ENCODE measurements around the gene WBP1. TPM values are rescaled to one million over a fixed set of nuclear protein-coding genes. Genes with fewer than 3 reads are reported as not detected.
A peak's percentile ranks its signal among the peaks of the same experiment; 100 is the strongest.

WBP1 gene
- total RNA-seq, 1 donor from 2014 or later = 32.6 TPM

DNA sequence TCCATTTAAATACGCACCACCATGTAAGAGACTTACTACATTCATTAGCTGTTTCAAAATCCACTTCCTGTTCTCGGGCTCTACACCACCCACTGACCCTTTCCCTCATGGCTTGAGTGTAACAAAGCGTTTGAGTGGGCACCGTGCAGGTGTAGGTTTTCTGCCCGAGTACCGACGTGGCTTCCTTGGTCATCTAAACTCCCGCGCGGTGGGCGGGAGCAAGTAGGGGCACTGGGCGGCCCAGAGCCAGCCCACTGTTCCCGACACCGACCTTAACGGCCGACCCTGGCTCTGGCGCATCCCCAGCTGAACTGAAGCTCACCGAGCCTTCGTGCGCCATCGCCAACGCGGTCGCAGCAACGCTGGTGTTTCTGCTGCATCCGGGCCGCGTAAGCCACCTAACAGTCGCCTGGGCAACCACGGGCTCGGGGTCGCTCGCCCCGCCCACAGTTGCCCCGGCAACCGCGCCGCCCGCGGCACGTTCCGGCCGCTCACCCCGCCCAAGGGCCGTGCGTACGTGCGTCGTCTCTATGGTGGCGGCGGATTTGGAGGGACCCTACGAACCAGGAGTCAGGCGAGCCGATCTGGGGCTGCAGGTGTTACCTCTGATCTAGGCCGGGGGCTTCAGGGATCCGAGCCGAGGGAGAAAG, 36.9 kb upstream of the WBP1 start, which contains the start of the genes C2orf81 and WDR54:
Gene C2orf81, minus strand, starts transcription at position 399 of the 650 bp plus-strand sequence. Its CDS starts 59 bp downstream, at position 340.
Gene WDR54, plus strand, starts transcription at position 510 of the 650 bp plus-strand sequence. CDS start 424 bp downstream, outside the sequence.
- peak within 1 kb of the TSS; percentile 98 for H3K4me3 Mint-ChIP-seq
- intact Hi-C loops (cut with micrococcal nuclease) = loop anchor here (1.0 to 10.0 kb wide), 7 partner anchors 19 to 233 kb away; partner anchors contain the start of genes AUP1, HTRA2, INO80B and SEMA4F
- H3K27me3 Mint-ChIP-seq (ENCODE audit: insufficient read depth) = no peaks in the 10 kb centered on the region
- DNase-seq (ENCODE audit: low spot score) = peak; percentile 95
- no peaks in the 10 kb centered on the region for H3K9me3 Mint-ChIP-seq
- H3K36me3 Mint-ChIP-seq (ENCODE audit: low read depth) = peaks cover 17% of the 10 kb centered on the region
- peak within 1 kb of the TSS; percentile 99 for H3K27ac Mint-ChIP-seq
- peaks cover 35% of the 10 kb centered on the region for H3K4me1 Mint-ChIP-seq (ENCODE audit: low read depth)

DNA sequence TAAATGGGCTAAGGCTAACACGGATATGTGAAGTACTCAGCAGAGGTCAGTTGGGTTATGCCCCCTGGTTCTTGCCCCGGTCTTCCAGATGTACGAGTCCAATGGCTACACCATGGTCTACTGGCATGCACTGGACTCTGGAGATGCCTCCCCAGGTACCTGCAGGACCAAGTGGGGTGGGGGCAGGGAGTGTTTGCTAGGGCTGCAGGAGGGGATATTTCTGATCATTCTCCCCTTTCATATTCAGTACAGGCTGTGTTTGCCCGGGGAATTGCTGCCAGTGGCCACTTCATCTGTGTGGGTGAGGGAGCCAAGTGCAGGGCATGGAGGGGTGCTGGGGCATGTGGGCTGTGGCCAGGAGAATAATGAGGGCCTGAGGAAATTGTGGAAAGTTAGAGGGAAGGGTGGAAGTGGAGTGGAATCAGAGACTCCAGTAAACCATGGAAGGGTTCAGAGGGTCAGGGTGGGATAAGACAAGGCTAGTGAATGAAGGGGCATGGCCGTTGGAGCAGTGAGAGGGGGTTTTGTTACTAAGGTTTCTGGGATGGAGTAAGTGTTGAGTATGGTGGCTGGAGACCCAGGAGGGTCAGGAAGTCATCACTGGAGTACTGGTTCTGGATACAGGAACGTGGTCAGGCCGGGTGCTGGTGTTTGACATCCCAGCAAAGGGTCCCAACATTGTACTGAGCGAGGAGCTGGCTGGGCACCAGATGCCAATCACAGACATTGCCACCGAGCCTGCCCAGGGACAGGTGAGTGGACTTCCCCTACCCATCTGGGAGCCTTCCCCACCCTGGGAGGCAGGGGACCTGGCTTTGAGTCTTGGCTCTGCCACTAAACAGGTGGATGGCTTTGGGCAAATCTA, 34.8 kb upstream of the WBP1 start:
- no peaks in the 10 kb centered on the region for H3K9me3 Mint-ChIP-seq
- H3K27me3 Mint-ChIP-seq (ENCODE audit: insufficient read depth) = no peaks in the 10 kb centered on the region
- H3K4me1 Mint-ChIP-seq (ENCODE audit: low read depth) = peaks cover 29% of the 10 kb centered on the region
- H3K27ac Mint-ChIP-seq = peak overlapping the region; percentile 49
- no peak for DNase-seq (ENCODE audit: low spot score)
- intact Hi-C loops (cut with micrococcal nuclease) = loop anchor here (10.0 kb wide), 1 partner anchor 231 kb away; the partner anchor contains the start of gene SEMA4F
- H3K4me3 Mint-ChIP-seq = peak overlapping the region; percentile 98
- peaks cover 25% of the 10 kb centered on the region for H3K36me3 Mint-ChIP-seq (ENCODE audit: low read depth)

- Mint-ChIP-seq H3K36me3 (ENCODE audit: low read depth) (peaks cover 25% of the 10 kb centered on the region), H3K4me1 (ENCODE audit: low read depth) (peaks cover 29% of the 10 kb centered on the region), H3K9me3 (no peaks in the 10 kb centered on the region), H3K27me3 (ENCODE audit: insufficient read depth) (no peaks in the 10 kb centered on the region), H3K27ac (no peak overlapping the region), H3K4me3 (no peak overlapping the region)
- intact Hi-C loops (cut with micrococcal nuclease) = loop anchor here (10.0 kb wide), 1 partner anchor 230 kb away; the partner anchor contains the start of gene SEMA4F
- DNase-seq (ENCODE audit: low spot score) = no peak
These were observed 33.9 kb upstream of the WBP1 start for GRCh38 chr2:74424139-74424992.

GRCh38 chr2:74424995-74425406, 33.2 kb upstream of the WBP1 start:
- intact Hi-C loops (cut with micrococcal nuclease) = loop anchor here (10.0 kb wide), 1 partner anchor 230 kb away; the partner anchor contains the start of gene SEMA4F
- H3K27ac Mint-ChIP-seq = no peak overlapping the region
- DNase-seq (ENCODE audit: low spot score) = no peak

GRCh38 chr2:74425523-74425922, 32.7 kb upstream of the WBP1 start:
- peaks cover 25% of the 10 kb centered on the region for H3K36me3 Mint-ChIP-seq (ENCODE audit: low read depth)
- H3K27ac Mint-ChIP-seq = no peak overlapping the region
- H3K9me3 Mint-ChIP-seq = no peaks in the 10 kb centered on the region
- no peak for DNase-seq (ENCODE audit: low spot score)
- no peaks in the 10 kb centered on the region for H3K27me3 Mint-ChIP-seq (ENCODE audit: insufficient read depth)
- intact Hi-C loops (cut with micrococcal nuclease) = loop anchor here (10.0 kb wide), 1 partner anchor 229 kb away; the partner anchor contains the start of gene SEMA4F
- no peak overlapping the region for H3K4me3 Mint-ChIP-seq
- H3K4me1 Mint-ChIP-seq (ENCODE audit: low read depth) = peaks cover 20% of the 10 kb centered on the region

More at GRCh38 chr2:74424995-74425406, 33.2 kb upstream of the WBP1 start:
- H3K27me3 Mint-ChIP-seq (ENCODE audit: insufficient read depth) = no peaks in the 10 kb centered on the region
- peaks cover 25% of the 10 kb centered on the region for H3K4me1 Mint-ChIP-seq (ENCODE audit: low read depth)
- no peaks in the 10 kb centered on the region for H3K9me3 Mint-ChIP-seq
- H3K36me3 Mint-ChIP-seq (ENCODE audit: low read depth) = peaks cover 25% of the 10 kb centered on the region
- no peak overlapping the region for H3K4me3 Mint-ChIP-seq

DNA sequence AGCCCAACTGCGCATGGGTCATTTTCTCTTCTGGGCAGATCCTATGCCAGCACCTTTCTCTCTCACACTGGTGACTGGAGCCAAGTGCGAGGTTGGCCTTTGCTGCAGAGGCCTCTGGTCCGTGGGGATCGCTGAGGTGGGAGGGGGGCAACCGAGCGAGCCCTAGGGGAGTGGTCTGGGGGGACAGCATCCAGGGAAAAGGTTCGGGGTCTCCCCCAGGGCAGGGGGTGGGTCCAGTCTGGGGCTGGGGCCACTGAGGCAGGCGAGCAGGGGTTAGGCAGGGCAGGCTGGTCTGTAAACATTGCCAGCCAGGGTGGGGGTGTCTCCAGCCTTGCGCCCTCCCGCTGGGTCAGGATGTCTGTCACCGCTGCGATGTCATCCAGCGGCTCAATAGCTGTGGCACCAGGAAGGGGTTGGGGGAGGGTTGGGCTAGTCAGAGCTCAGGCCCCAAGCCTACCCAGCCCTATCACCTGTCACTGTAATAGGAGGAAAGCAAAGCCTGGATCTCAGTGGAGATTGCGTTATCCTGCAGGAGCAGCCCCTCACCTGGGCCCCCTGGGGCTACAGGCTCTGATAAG, 32.0 kb upstream of the WBP1 start:
- Mint-ChIP-seq H3K27ac (no peak overlapping the region), H3K9me3 (no peaks in the 10 kb centered on the region), H3K4me3 (no peak overlapping the region), H3K36me3 (ENCODE audit: low read depth) (peaks cover 25% of the 10 kb centered on the region), H3K27me3 (ENCODE audit: insufficient read depth) (no peaks in the 10 kb centered on the region), H3K4me1 (ENCODE audit: low read depth) (peaks cover 14% of the 10 kb centered on the region)
- intact Hi-C loops (cut with micrococcal nuclease) = loop anchor here (10.0 kb wide), 1 partner anchor 229 kb away; the partner anchor contains the start of gene SEMA4F
- no peak for DNase-seq (ENCODE audit: low spot score)

- Mint-ChIP-seq H3K27me3 (ENCODE audit: insufficient read depth) (no peaks in the 10 kb centered on the region), H3K27ac (no peak overlapping the region), H3K9me3 (no peaks in the 10 kb centered on the region), H3K4me3 (no peak overlapping the region), H3K36me3 (ENCODE audit: low read depth) (peaks cover 25% of the 10 kb centered on the region), H3K4me1 (ENCODE audit: low read depth) (peaks cover 13% of the 10 kb centered on the region)
- DNase-seq (ENCODE audit: low spot score) = no peak
- intact Hi-C loops (cut with micrococcal nuclease) = loop anchor here (10.0 kb wide), 1 partner anchor 227 kb away; the partner anchor contains the start of gene SEMA4F
These were observed 30.7 kb upstream of the WBP1 start for GRCh38 chr2:74427551-74427950.

DNA sequence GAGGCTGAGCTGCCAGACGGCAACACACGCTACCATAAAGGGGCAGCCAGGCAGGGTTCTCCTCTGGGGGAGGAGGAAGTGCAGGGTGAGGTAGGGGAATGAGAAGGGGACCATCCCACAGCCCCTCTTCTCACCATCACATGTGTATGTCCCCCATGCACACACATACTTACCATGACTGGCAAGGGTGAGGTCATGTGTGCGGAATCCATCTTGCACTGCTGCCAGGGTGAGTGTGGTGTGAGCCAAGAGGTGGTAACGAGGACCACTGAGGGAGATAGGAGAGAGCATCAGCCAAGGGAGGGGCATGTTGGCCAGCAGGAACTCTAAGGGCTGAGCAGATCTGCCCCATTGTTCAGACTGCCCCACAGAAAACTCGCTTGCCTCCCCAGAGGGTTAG, 29.6 kb upstream of the WBP1 start:
- no peak overlapping the region for H3K4me3 Mint-ChIP-seq
- DNase-seq (ENCODE audit: low spot score) = no peak
- no peaks in the 10 kb centered on the region for H3K27me3 Mint-ChIP-seq (ENCODE audit: insufficient read depth)
- intact Hi-C loops (cut with micrococcal nuclease) = loop anchor here (10.0 kb wide), 1 partner anchor 226 kb away; the partner anchor contains the start of gene SEMA4F
- H3K27ac Mint-ChIP-seq = no peak overlapping the region
- peaks cover 2% of the 10 kb centered on the region for H3K4me1 Mint-ChIP-seq (ENCODE audit: low read depth)
- H3K36me3 Mint-ChIP-seq (ENCODE audit: low read depth) = peaks cover 18% of the 10 kb centered on the region
- H3K9me3 Mint-ChIP-seq = no peaks in the 10 kb centered on the region

DNA sequence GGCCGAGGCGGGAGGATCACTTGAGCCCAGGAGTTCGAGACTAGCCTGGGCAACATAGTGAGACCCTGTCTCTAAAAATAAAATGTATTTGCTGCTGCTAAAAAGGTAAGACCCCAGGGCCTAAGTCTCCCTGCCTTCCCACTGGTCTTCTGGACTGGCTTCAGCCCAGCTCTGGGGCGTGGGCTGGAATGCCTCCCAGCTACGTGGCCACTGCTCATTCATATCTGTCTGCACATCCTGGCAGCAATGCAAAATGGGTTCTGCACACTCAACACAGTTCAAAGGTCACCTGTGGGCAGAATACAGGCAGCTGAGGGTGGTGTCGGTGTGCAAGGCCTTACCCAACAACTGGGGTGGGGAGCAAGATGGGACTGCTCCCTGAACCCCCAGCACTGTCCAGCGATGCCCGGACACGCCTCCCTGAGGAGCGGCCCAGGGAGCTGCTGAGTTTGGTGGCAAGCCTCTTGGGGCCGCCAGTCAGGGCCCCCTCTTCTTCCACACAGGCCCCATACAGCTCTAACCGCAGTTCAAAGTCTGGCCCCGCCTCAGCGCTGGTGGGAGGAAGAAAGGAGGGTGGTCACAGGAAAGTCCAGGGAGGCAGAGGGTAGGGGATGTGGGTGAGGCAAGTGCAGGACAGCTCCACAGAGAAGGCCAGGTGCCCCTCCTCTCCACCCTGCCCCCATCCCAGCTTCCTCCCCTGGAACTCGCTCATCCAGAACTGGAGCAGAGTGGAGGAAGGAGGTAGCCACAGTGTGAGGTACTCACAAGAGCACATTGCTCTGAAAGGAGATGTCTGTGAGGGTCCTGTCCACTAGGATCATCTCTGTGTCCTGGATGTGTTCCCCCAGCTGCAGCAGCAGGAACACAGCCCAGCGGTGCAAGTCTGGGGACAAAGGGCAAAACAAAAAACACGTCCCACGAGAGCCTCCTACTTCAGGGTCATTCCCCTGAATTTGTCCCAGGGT, 28.5 kb upstream of the WBP1 start:
- no peaks in the 10 kb centered on the region for H3K27me3 Mint-ChIP-seq (ENCODE audit: insufficient read depth)
- H3K27ac Mint-ChIP-seq = no peak overlapping the region
- no peak for DNase-seq (ENCODE audit: low spot score)
- no peaks in the 10 kb centered on the region for H3K4me1 Mint-ChIP-seq (ENCODE audit: low read depth)
- intact Hi-C loops (cut with micrococcal nuclease) = loop anchor here (10.0 kb wide), 1 partner anchor 225 kb away; the partner anchor contains the start of gene SEMA4F
- peaks cover 17% of the 10 kb centered on the region for H3K36me3 Mint-ChIP-seq (ENCODE audit: low read depth)
- H3K9me3 Mint-ChIP-seq = no peaks in the 10 kb centered on the region
- no peak overlapping the region for H3K4me3 Mint-ChIP-seq

DNA sequence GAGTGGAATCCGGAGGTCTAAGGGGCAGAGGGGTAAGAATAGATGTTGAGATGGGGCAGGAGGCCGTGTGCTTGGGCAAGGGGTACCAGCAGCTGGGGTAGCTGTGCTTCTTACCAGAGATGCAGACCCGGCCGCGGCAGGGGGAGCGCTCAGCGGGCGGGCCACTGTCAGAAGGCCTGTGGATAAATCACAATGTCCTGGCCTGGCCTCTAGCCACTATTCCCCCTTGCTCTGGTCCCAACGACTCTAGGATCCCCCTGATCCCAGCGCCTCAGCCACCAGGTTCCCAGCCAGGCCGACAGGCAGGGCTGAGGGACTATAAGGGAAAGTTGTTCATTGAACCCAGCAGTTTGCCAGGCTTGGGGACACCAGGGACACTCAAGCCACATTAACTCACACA, 27.7 kb upstream of the WBP1 start:
- intact Hi-C loops (cut with micrococcal nuclease) = no loop called here
- Mint-ChIP-seq H3K27me3 (ENCODE audit: insufficient read depth) (no peaks in the 10 kb centered on the region), H3K36me3 (ENCODE audit: low read depth) (peaks cover 10% of the 10 kb centered on the region), H3K9me3 (no peaks in the 10 kb centered on the region), H3K27ac (no peak overlapping the region), H3K4me1 (ENCODE audit: low read depth) (no peaks in the 10 kb centered on the region), H3K4me3 (no peak overlapping the region)
- no peak for DNase-seq (ENCODE audit: low spot score)

Measured in activated T-helper 1 cell treated with anti-CD3 and anti-CD28 coated beads, Interleukin-12 subunit alpha, Interleukin-12 subunit beta, Interleukin-2, Interleukin-4 antibody, amounts not matched to agents 30 ng/mL and 10 ng/mL and 1 ng/mL, durations not matched to agents 14 hours and 24 hours and 36 hours (primary cell).